Suprapubic skin (tissue), 4 donors: ENCODE data around the gene USH1C. TPM values are rescaled to one million over a fixed set of nuclear protein-coding genes. Genes with fewer than 3 reads are reported as not detected.
A peak's percentile ranks its signal among the peaks of the same experiment; 100 is the strongest.

Source experiments
- DNase-seq, 2 donors: peaks; one replicate each; pipeline ENCODE4 v3.0.0-alpha.2; 2019; ENCODE audit warnings: low spot score in 2 of 2
- H3K27ac ChIP-seq: fragments of 200-600 bp; sonication (generic); one replicate; pipeline ENCODE4 v1.5.1; 2019
- H3K27me3 ChIP-seq: fragments of 200-600 bp; sonication (generic); one replicate; pipeline ENCODE4 v1.5.1; 2019
- H3K36me3 ChIP-seq: fragments of 200-600 bp; sonication (generic); one replicate; pipeline ENCODE4 v1.5.1; 2019
- H3K4me1 ChIP-seq: fragments of 200-600 bp; sonication (generic); one replicate; pipeline ENCODE4 v1.5.1; 2019
- H3K4me3 ChIP-seq: fragments of 200-600 bp; sonication (generic); one replicate; pipeline ENCODE4 v1.5.1; 2019; ENCODE audit warnings: mild to moderate bottlenecking
- H3K9me3 ChIP-seq: fragments of 200-600 bp; sonication (generic); one replicate; pipeline ENCODE4 v1.5.1; 2019
- EP300 ChIP-seq: sonication (generic); formaldehyde crosslinking; IDR thresholded peaks from one replicate; pipeline ENCODE4 v1.6.1; 2017; ENCODE audit warnings: antibody characterized with exemption
- POLR2A ChIP-seq, 2 donors: fragments of 450-650 bp; IDR thresholded peaks; one replicate each; pipeline ENCODE4 v1.6.1; 2017; ENCODE audit warnings: antibody characterized with exemption in 2 of 2, mild to moderate bottlenecking in 2 of 2, moderate library complexity in 2 of 2
- POLR2AphosphoS5 ChIP-seq, 3 donors: sonication (generic); formaldehyde crosslinking; IDR thresholded peaks; one replicate each; pipeline ENCODE4 v1.6.1; 2017; ENCODE audit warnings: antibody characterized with exemption in 3 of 3
- WGBS: methylation state at CpG from one replicate; pipeline ENCODE4 v1.1.5; 2018; 5-methylcytosine and 5-hydroxymethylcytosine counted together
- total RNA-seq, 4 donors: library from RNA; depleted of rRNA; stranded (reverse); fragments of >200 nt; gene quantifications; one replicate each; pipeline ENCODE4 v1.1.0, GENCODE V29; 2016
- TF ChIP-seq, protein P1 (sequence below), 2 donors: fragments of 200-600 bp in 1 of 2; fragments of 450-650 bp in 1 of 2; sonication (generic) in 1 of 2; IDR thresholded peaks; one replicate each; pipeline ENCODE4 v1.5.1; 2016 to 2019; ENCODE audit warnings: antibody characterized with exemption in 2 of 2, mild to moderate bottlenecking in 1 of 2, moderate library complexity in 1 of 2

Gene USH1C
- total RNA-seq, 4 donors from 2014 or later = not detected

DNA sequence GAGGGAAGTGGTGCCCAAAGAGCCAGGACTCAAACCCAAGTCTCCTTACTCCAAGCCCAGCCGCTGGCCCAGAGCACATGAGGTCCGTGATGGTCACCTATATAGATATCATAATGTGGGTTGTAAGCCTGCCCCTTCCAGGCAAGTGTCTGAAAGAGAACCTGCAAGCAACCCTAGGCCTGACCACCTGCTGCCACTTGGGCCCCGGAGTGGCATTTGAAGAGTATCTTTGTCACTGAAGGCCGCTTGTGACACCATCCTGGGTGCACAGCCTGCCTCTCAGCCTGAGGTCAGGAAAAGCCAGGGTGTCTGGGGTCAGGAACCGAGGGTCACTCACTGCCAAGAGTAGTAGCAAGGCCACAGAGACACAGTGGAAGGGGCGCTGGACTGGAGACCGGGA, 35.2 kb upstream of the USH1C start:
- TF ChIP-seq POLR2A (IDR thresholded peaks at IDR 0.05) (no peak), POLR2AphosphoS5 (IDR thresholded peaks at IDR 0.05) (no peak), EP300 (no peak)
- TF ChIP-seq, protein P1, sequence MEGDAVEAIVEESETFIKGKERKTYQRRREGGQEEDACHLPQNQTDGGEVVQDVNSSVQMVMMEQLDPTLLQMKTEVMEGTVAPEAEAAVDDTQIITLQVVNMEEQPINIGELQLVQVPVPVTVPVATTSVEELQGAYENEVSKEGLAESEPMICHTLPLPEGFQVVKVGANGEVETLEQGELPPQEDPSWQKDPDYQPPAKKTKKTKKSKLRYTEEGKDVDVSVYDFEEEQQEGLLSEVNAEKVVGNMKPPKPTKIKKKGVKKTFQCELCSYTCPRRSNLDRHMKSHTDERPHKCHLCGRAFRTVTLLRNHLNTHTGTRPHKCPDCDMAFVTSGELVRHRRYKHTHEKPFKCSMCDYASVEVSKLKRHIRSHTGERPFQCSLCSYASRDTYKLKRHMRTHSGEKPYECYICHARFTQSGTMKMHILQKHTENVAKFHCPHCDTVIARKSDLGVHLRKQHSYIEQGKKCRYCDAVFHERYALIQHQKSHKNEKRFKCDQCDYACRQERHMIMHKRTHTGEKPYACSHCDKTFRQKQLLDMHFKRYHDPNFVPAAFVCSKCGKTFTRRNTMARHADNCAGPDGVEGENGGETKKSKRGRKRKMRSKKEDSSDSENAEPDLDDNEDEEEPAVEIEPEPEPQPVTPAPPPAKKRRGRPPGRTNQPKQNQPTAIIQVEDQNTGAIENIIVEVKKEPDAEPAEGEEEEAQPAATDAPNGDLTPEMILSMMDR (IDR thresholded peaks at IDR 0.05) = no peak
- H3K27me3 ChIP-seq = no peaks in the 10 kb centered on the region
- DNase-seq = peak; percentile 28 to 44
- WGBS = 89% methylated on average over 6 of the region's 7 CpGs
- no peaks in the 10 kb centered on the region for H3K36me3 ChIP-seq
- H3K27ac ChIP-seq = no peak overlapping the region
- H3K4me1 ChIP-seq = no peaks in the 10 kb centered on the region
- H3K4me3 ChIP-seq = no peak overlapping the region
- H3K9me3 ChIP-seq = no peaks in the 10 kb centered on the region

DNA sequence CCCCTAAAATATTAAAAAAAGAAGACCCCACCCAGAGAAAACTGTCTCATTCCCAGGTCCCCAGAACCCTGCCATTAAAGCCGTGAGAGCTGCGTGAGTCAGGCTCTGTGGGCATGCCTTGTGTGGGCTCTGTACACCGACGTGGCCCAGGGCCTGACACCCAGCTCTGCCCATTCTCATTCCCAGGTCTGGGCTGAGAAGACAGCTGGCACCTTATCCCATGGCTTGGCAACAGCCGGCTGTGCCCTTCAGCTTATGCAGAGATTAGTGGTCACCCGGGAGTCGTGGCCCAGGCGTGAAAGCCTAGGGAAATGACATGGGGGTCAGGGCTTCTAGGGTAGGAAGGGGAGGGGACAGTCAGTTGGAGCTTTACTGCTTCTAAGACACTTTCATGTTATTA, 34.7 kb upstream of the USH1C start:
- peak; percentile 14 to 43 for DNase-seq

DNA sequence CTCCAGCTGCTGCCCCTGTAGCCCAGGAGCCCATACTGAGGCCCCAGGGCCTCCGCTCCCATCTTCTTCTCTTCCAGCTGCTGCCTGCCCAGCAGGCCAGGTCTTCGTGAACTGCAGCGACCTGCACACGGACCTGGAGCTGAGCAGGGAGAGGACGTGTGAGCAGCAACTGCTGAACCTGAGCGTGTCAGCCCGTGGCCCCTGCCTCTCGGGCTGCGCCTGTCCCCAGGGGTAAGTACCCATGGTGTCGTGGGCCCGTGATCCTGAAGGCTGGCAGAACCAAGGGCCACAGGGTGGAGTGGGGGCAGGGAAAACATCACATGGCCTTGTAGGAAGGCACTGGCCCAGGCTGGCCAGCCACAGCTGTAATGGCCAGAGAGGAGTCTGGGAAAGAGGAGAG, 34.1 kb upstream of the USH1C start:
- DNase-seq = no peak
- Histone ChIP-seq H3K27ac (no peak overlapping the region), H3K36me3 (no peaks in the 10 kb centered on the region), H3K4me1 (no peaks in the 10 kb centered on the region), H3K27me3 (no peaks in the 10 kb centered on the region), H3K4me3 (no peak overlapping the region), H3K9me3 (no peaks in the 10 kb centered on the region)
- 89% methylated on average over 11 of the region's 11 CpGs for WGBS
- no peak for TF ChIP-seq POLR2A (IDR thresholded peaks at IDR 0.05)
- TF ChIP-seq EP300 = no peak
- TF ChIP-seq, protein P1 (IDR thresholded peaks at IDR 0.05) = no peak
- TF ChIP-seq POLR2AphosphoS5 (IDR thresholded peaks at IDR 0.05) = no peak

More for the DNA sequence above, 34.7 kb upstream of the USH1C start:
- WGBS = 87% methylated on average over 8 of the region's 8 CpGs
- no peak overlapping the region for H3K27ac ChIP-seq
- H3K4me1 ChIP-seq = no peaks in the 10 kb centered on the region
- TF ChIP-seq POLR2AphosphoS5 (IDR thresholded peaks at IDR 0.05) (no peak), POLR2A (IDR thresholded peaks at IDR 0.05) (no peak), EP300 (no peak)
- TF ChIP-seq, protein P1 (IDR thresholded peaks at IDR 0.05) = no peak
- no peaks in the 10 kb centered on the region for H3K9me3 ChIP-seq
- H3K36me3 ChIP-seq = no peaks in the 10 kb centered on the region
- no peak overlapping the region for H3K4me3 ChIP-seq
- no peaks in the 10 kb centered on the region for H3K27me3 ChIP-seq

DNA sequence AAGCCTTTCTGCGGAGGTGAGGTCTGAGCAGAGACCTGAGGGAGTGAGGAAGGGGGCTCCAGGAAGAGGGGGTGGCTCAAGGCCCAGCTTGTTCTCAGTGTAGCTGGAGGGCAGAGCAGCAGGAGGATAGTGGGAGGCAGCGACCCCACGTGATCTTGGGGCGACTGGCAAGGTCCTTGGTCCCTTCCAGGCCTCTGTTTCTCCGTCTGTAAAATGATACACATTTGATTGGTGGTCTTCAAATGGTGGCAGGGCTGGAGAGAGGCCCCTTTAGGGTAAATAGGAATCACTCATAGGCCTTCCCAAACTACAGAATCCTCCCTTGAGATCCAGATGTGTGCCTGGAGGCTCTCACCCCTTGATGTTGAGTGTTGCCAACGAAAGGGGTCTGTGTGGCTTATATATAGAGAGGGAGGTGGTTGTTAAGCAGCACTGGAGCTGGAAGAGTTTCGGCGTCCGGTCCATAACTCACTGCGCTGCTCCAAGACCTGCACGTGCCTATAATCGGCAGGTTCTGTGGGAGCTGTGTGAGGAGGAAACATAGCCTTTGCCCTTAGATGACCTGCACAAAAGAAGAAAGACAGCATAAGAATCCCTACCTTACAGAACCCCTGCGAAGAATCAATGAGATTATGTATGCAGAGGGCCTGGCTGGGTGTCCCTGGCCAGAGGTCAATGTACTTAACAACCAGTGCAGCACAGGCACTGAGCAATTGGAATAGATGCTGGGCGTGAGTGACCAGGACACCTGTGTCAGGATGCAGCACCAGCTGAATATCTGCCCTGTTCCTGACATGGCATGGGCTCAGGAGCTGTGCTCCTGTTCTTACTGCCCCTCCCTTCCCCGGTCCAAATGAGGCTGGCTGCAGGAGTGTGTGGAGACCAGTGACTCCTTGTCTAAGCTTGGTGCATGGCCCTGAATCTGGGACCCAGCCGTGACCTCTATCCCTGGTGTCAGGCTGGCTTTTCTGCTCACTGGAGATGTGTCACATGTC, 31.5 kb upstream of the USH1C start:
- no peaks in the 10 kb centered on the region for H3K36me3 ChIP-seq
- H3K4me3 ChIP-seq = no peak overlapping the region
- 90% methylated on average over 14 of the region's 16 CpGs for WGBS
- H3K27ac ChIP-seq = no peak overlapping the region
- no peak for TF ChIP-seq POLR2A (IDR thresholded peaks at IDR 0.05)
- TF ChIP-seq POLR2AphosphoS5 (IDR thresholded peaks at IDR 0.05) = no peak
- TF ChIP-seq, protein P1 (IDR thresholded peaks at IDR 0.05) = no peak
- no peak for TF ChIP-seq EP300
- no peaks in the 10 kb centered on the region for H3K9me3 ChIP-seq
- peaks cover 5% of the 10 kb centered on the region for H3K27me3 ChIP-seq
- DNase-seq = no peak
- no peaks in the 10 kb centered on the region for H3K4me1 ChIP-seq
